DND-41 (cell line): ENCODE data around the gene TRMT61A.

Experiments used
- ATAC-seq: fragments of 200-7000 bp; cut with Tn5 transposase; 3 replicates; pipeline ENCODE4 v1.9.1; 2021; ENCODE audit warnings: low read depth; ENCODE audit not compliant: insufficient read depth
- DNase-seq: peaks from one replicate; pipeline ENCODE4 v3.0.0-alpha.2; 2020
- H2AFZ ChIP-seq: 2 replicates; pipeline ENCODE4 v1.6.0; 2012; ENCODE audit warnings: low read depth, low read length
- H3K27ac ChIP-seq: 2 replicates; pipeline ENCODE4 v1.5.1; 2012; ENCODE audit warnings: low read length, inconsistent platforms
- H3K27me3 ChIP-seq: fragments of 200-600 bp; sonication (generic); 2 replicates; pipeline ENCODE4 v1.6.0; 2012; ENCODE audit warnings: low read length, mild to moderate bottlenecking, inconsistent platforms; ENCODE audit not compliant: insufficient read depth, poor library complexity
- H3K36me3 ChIP-seq: 2 replicates; pipeline ENCODE4 v1.5.1; 2012; ENCODE audit warnings: low read length, inconsistent platforms; ENCODE audit not compliant: insufficient read depth
- H3K4me1 ChIP-seq: 2 replicates; pipeline ENCODE4 v1.5.1; 2012; ENCODE audit warnings: mild to moderate bottlenecking, low read length; ENCODE audit not compliant: insufficient read depth
- H3K4me2 ChIP-seq: 2 replicates; pipeline ENCODE4 v1.6.0; 2012; ENCODE audit warnings: mild to moderate bottlenecking, moderate library complexity, low read length, inconsistent platforms; ENCODE audit not compliant: insufficient read depth
- H3K4me3 ChIP-seq, 2 experiments: fragments of 200-600 bp in 1 of 2; shearing (Covaris generic) in 1 of 2; 2 replicates each; pipeline ENCODE4 v1.5.1; 2012 to 2016; ENCODE audit warnings: inconsistent platforms in 2 of 2, low read length in 2 of 2, mild to moderate bottlenecking in 2 of 2, low read depth in 1 of 2, moderate library complexity in 1 of 2
- H3K79me2 ChIP-seq: 2 replicates; pipeline ENCODE4 v1.6.0; 2012; ENCODE audit warnings: low read length, inconsistent platforms; ENCODE audit not compliant: insufficient read depth
- H3K9ac ChIP-seq: 2 replicates; pipeline ENCODE4 v1.6.0; 2012; ENCODE audit warnings: low read depth, mild to moderate bottlenecking, inconsistent platforms, low read length, moderate library complexity
- H3K9me3 ChIP-seq: 2 replicates; pipeline ENCODE4 v1.5.1; 2012; ENCODE audit warnings: low read length, moderate library complexity, mild to moderate bottlenecking, inconsistent platforms; ENCODE audit not compliant: insufficient read depth, severe bottlenecking
- H4K20me1 ChIP-seq: 2 replicates; pipeline ENCODE4 v1.6.0; 2012; ENCODE audit warnings: low read length; ENCODE audit not compliant: insufficient read depth
- EZH2 ChIP-seq: IDR thresholded peaks from 3 replicates; pipeline ENCODE4 v1.6.1; 2012; ENCODE audit warnings: borderline replicate concordance, low read depth, mild to moderate bottlenecking, moderate library complexity, low read length, inconsistent platforms; ENCODE audit not compliant: severe bottlenecking
- TF ChIP-seq, protein P1 (sequence below): IDR thresholded peaks from 2 replicates; pipeline ENCODE4 v1.5.1; 2012; ENCODE audit warnings: borderline replicate concordance, low read length, moderate library complexity, mild to moderate bottlenecking; ENCODE audit not compliant: poor library complexity, severe bottlenecking; ENCODE audit errors: extremely low read depth

Gene TRMT61A

DNA sequence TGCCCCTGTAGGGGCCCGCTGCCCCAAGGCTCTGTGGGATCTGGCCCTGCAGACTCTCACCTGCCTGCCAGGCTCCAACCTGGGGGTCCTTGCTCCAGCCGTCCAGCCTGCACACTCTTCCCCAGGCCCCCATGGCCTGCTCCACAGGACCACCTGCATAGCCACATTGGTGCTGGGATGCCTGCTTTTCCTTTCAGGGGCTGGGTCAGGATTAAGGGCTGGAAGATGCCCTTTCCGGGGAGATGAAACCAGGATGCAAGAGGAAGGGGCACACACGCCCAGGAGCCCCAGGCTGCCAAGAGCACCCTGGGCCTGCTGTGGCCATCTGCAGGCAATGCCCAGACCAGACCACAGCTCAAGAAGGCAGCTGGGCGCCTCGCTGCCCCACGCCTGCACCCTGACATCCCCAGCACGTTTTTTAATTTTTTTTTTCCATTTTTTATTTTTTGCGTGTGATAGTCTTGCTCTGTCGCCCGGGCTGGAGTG, 18.5 kb downstream of the TRMT61A start:
- TF ChIP-seq EZH2 = no peak
- TF ChIP-seq, protein P1, sequence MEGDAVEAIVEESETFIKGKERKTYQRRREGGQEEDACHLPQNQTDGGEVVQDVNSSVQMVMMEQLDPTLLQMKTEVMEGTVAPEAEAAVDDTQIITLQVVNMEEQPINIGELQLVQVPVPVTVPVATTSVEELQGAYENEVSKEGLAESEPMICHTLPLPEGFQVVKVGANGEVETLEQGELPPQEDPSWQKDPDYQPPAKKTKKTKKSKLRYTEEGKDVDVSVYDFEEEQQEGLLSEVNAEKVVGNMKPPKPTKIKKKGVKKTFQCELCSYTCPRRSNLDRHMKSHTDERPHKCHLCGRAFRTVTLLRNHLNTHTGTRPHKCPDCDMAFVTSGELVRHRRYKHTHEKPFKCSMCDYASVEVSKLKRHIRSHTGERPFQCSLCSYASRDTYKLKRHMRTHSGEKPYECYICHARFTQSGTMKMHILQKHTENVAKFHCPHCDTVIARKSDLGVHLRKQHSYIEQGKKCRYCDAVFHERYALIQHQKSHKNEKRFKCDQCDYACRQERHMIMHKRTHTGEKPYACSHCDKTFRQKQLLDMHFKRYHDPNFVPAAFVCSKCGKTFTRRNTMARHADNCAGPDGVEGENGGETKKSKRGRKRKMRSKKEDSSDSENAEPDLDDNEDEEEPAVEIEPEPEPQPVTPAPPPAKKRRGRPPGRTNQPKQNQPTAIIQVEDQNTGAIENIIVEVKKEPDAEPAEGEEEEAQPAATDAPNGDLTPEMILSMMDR = no peak

DNA sequence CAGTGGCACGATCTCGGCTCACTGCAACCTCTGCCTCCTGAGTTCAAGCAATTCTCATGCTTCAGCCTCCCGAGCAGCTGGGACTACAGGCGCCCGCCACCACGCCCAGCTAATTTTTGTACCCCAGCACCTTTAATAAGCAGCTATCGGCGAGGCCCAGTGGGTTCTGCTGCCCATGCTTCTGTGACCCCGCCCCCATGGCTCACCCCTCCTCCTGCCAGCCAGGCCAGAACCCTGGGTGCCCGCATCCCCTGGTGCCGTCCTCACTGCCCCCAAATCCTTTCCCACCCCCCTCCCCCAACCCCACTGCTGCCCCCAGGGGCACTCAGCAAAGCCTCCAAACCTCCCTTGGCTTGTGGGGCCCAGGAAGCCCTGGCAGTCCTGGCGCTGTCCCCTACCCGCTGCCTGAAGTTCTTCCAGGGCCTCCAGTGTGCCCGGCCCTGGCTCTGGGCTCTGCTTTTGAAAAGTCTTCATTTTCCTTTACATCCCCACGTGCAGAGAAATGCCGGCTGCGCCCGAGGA, 19.0 kb downstream of the TRMT61A start:
- Histone ChIP-seq H3K9me3 (no peaks in the 10 kb centered on the region), H3K27me3 (no peaks in the 10 kb centered on the region), H2AFZ (no peak overlapping the region), H3K27ac (no peak overlapping the region), H4K20me1 (peaks cover 60% of the 10 kb centered on the region), H3K4me2 (no peak overlapping the region), H3K9ac (no peak overlapping the region), H3K4me3 (no peak overlapping the region), H3K36me3 (no peaks in the 10 kb centered on the region; the same call in 1 of the 2 replicates), H3K79me2 (0 out of 2 replicates have a peak, but pooled peaks cover 3% of the 10 kb centered on the region), H3K4me1 (no peaks in the 10 kb centered on the region)
- DNase-seq (no peak), ATAC-seq (no peak)
- TF ChIP-seq, protein P1 = no peak
- no peak for TF ChIP-seq EZH2

More for the DNA sequence above, 18.5 kb downstream of the TRMT61A start:
- Histone ChIP-seq H4K20me1 (peaks cover 56% of the 10 kb centered on the region), H3K79me2 (no peaks in the 10 kb centered on the region), H3K9ac (no peak overlapping the region), H3K4me3 (no peak overlapping the region), H3K4me2 (no peak overlapping the region), H2AFZ (no peak overlapping the region), H3K4me1 (no peaks in the 10 kb centered on the region), H3K9me3 (no peaks in the 10 kb centered on the region), H3K36me3 (no peaks in the 10 kb centered on the region; the same call in 1 of the 2 replicates), H3K27me3 (no peaks in the 10 kb centered on the region), H3K27ac (no peak overlapping the region)
- DNase-seq = no peak
- no peak for ATAC-seq

DNA sequence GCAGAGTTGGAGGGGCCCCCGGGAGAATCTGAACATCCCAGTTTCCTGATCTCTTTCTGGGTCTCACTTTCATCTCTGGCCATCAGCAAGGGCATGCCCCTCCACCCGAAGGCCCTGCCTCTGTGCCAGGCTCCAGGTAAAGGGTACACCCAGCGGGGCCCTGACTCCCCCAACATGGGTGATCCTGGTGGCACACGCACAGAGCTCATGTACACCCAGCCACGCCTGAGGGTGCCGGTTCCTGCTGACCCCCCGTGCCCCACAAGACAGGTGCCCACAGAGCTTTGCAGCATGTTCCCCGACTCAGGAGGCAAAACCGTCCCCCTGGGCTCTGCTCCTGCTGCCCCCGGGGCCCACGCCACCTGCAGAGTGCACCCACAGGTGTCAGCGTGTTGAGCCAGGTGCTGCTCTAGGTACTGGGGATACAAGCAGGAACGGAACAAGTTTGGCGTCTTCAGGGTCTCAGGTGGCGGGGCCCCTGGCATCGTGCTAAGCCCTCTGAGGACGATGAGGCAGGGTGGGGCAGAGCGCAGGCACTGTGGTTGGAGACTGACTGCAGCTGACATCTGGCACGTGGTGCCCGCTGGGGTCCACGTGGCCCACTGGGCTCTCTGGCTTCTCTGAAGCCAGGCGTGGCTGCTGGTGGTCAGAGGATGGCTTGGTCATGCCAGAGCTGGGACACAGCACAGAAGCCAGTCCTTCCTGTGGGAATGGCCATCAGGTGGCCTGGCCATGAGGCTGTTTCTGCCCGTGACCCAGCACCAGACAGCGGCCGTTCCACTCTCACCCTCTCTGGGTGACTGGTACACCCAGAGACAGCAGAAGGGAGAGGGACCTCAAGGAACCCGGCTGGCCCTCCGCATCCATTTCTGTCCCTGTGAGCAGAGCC, 19.7 kb downstream of the TRMT61A start:
- Histone ChIP-seq H3K36me3 (no peaks in the 10 kb centered on the region; the same call in 1 of the 2 replicates), H3K27ac (no peak overlapping the region), H3K4me1 (no peaks in the 10 kb centered on the region), H3K27me3 (no peaks in the 10 kb centered on the region), H3K4me3 (no peak overlapping the region), H3K4me2 (no peak overlapping the region), H3K79me2 (0 out of 2 replicates have a peak, but pooled peaks cover 4% of the 10 kb centered on the region), H4K20me1 (peaks cover 57% of the 10 kb centered on the region), H3K9ac (no peak overlapping the region), H3K9me3 (no peaks in the 10 kb centered on the region), H2AFZ (no peak overlapping the region)
- ATAC-seq (no peak), DNase-seq (no peak)
- TF ChIP-seq, protein P1 = no peak
